AG09309 (cell line): Measurements from ENCODE around the gene SMTNL2.
"Not testable (repeated sequence)": the region's sequence is repeated elsewhere in the genome, so short reads cannot be mapped to it uniquely, and the experiment has no call there.

Source experiments
- DNase-seq: peaks from one replicate; pipeline ENCODE4 v3.0.0-alpha.2; 2010; ENCODE audit warnings: low read depth
- H3K4me3 ChIP-seq: 2 replicates; pipeline ENCODE4 v1.5.1; 2011; ENCODE audit warnings: mild to moderate bottlenecking, low read depth, low read length, moderate library complexity; ENCODE audit not compliant: control insufficient read depth
- TF ChIP-seq, protein P1 (sequence below): IDR thresholded peaks from 2 replicates; pipeline ENCODE4 v1.5.1; 2011; ENCODE audit warnings: mild to moderate bottlenecking, low read depth, low read length, inconsistent platforms; ENCODE audit not compliant: insufficient read depth, control insufficient read depth; ENCODE audit errors: missing control alignments

The SMTNL2 gene

DNA sequence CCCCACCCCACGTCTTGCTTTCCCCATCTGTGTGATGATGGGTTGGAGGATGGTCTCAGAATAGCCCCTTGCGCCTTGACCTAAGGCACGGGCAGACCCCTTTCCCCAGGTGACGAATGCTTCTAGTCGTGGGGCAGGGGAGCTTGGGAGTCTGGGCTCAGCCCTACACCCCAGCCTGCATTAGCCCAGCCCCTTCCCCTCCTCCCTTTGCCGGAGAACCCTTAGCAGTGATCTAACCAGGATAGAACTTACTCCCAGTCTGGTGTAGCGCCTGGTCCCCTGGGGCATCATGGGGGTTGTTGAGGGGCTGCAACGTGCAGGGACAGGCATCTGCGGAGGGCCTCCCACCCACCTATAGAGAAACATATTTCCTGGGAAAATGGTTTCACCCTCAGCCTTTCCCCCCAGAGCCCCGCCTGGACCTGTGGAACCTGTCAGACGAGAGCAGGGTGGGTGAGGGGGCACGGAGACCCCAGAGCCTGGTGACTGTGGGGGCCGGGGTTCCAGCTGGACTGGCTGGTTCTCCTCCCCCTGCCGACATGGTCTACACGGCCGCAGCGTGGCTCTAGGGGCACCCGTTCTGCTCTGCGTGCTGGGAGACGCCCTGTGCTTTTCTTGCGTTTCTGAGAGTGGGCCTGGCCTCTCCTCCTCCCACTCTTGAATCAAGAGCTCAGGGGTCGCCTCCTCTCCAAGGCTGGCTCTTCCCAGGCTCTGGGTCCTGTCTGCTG, 4.7 kb downstream of the SMTNL2 start:
- no peak for DNase-seq
- no peak overlapping the region for H3K4me3 ChIP-seq
- TF ChIP-seq, protein P1, sequence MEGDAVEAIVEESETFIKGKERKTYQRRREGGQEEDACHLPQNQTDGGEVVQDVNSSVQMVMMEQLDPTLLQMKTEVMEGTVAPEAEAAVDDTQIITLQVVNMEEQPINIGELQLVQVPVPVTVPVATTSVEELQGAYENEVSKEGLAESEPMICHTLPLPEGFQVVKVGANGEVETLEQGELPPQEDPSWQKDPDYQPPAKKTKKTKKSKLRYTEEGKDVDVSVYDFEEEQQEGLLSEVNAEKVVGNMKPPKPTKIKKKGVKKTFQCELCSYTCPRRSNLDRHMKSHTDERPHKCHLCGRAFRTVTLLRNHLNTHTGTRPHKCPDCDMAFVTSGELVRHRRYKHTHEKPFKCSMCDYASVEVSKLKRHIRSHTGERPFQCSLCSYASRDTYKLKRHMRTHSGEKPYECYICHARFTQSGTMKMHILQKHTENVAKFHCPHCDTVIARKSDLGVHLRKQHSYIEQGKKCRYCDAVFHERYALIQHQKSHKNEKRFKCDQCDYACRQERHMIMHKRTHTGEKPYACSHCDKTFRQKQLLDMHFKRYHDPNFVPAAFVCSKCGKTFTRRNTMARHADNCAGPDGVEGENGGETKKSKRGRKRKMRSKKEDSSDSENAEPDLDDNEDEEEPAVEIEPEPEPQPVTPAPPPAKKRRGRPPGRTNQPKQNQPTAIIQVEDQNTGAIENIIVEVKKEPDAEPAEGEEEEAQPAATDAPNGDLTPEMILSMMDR: no peak

DNA sequence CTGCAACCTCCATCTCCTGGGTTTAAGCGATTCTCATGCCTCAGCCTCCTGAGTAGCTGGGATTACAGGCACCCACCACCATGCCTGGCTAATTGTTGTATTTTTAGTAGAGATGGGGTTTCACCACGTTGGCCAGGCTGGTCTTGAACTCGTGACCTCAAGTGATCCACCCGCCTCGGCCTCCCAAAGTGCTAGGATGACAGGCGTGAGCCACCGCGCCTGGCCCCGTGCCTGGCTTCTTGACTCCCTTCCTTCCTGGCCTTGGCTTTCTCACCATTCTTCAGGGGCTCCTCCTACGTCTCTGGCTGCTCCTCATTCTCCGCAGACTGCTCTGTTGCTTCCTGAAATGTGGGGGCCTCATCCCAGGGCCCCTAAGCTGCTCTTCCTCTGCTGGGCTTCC, 5.7 kb downstream of the SMTNL2 start:
- DNase-seq, H3K4me3 ChIP-seq: not testable (repeated sequence)

- no peak overlapping the region for H3K4me3 ChIP-seq
- DNase-seq: no peak
- TF ChIP-seq, protein P1: no peak
Measured at GRCh38 chr17:4590981-4591453, 6.7 kb downstream of the SMTNL2 start.

DNA sequence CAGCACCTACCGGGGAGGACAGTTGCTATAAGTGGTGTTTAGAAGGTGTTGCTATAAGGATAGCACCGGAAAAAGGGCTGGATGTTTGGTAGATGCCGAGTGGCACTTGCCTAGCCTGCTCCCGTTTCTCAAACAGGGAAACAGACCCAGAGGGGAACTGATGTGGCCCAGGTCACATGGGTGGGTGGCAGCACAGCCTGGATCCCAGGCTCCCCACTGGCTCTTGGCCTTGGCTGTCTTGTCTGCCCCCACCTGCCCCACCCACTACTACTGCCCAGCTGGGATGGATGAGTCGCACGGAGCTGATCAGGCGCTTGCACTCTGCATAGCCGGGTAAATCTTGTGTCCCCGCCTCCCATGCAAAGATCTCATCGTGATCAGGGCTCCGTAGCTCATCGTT, 7.2 kb downstream of the SMTNL2 start:
- TF ChIP-seq, protein P1: no peak
- DNase-seq: no peak
- H3K4me3 ChIP-seq: no peak overlapping the region

DNA sequence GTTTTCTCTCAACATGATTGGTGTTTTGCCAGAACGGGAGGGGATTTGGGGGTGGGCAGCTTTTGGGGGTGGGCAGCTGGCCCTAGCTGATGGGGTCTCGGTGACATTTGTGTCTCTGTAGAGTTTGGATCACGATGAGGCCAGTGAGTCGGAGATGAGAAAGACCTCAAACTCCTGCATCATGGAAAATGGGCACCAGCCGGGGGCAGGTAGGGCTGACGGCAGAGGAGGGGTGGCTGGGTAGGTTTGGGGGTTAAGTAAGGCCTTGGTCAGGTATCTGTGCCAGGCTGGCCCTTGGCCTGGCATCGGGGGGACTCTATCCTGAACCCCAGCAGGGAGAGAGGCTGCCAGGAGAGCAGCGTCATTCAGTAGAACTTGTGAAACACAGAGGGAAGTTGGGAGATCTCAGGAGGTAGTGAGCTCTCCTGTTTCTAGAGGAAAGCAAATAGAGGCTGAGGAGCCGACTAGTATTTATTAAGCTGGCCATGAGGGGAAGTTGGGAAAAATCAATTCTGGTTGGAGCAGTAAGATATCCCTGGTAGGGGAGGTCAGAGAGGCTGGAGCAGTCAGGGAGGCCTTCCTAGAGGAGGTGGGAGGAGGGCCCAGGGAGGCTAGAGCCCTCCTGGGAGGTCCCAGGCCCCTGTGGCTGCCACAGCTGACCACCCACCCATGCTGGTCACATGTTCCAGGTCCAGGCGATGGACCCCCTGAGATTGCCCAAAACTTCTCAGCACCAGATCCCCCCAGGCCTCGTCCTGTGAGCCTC, 8.1 kb downstream of the SMTNL2 start:
- H3K4me3 ChIP-seq: no peak overlapping the region
- TF ChIP-seq, protein P1: no peak
- DNase-seq: no peak

- TF ChIP-seq, protein P1: no peak
- no peak overlapping the region for H3K4me3 ChIP-seq
- DNase-seq: no peak
Measured at GRCh38 chr17:4593021-4593421, 8.7 kb downstream of the SMTNL2 start.

DNA sequence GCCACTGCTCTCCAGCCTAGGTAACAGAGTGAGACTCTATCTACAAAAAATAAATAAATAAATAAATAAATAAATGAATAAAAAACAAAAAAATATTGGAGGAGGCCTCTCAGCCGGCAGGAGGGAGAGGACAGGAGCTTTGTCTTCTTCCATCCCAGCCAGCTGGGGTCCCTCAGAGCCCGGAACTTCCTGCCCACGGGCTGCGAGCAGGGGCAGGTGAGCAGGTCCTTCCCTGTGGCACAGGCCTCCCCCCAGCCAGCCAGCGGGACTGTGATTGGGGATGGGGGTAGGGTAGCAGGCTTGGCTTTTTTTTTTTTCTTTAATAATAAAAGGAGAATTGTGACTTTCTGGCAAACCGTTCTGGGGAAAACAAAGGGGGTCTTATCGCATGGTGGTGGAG, 10.1 kb downstream of the SMTNL2 start:
- TF ChIP-seq, protein P1: no peak
- no peak overlapping the region for H3K4me3 ChIP-seq
- DNase-seq: no peak
